SJCRH30 (cell line): ENCODE measurements around the gene LDB1. TPM values are rescaled to one million over a fixed set of nuclear protein-coding genes. Genes with fewer than 3 reads are reported as not detected.

Experiments used
- DNase-seq, 2 experiments: peaks; one replicate each; pipeline ENCODE4 v3.0.0-alpha.2; 2015 to 2020
- H3K27ac ChIP-seq: fragments of 250-450 bp; sonication (Bioruptor Pico); 2 replicates; pipeline ENCODE4 v1.5.1; 2020; ENCODE audit warnings: mild to moderate bottlenecking, moderate library complexity
- H3K27me3 ChIP-seq: fragments of 250-450 bp; sonication (Bioruptor Pico); 2 replicates; pipeline ENCODE4 v1.5.1; 2020; ENCODE audit warnings: mild to moderate bottlenecking, moderate library complexity
- H3K36me3 ChIP-seq: fragments of 250-450 bp; sonication (Bioruptor Pico); 2 replicates; pipeline ENCODE4 v1.5.1; 2020; ENCODE audit warnings: mild to moderate bottlenecking, moderate library complexity
- H3K4me1 ChIP-seq: fragments of 250-450 bp; sonication (Bioruptor Pico); 2 replicates; pipeline ENCODE4 v1.5.1; 2020; ENCODE audit warnings: mild to moderate bottlenecking, moderate library complexity
- H3K4me3 ChIP-seq: fragments of 250-450 bp; sonication (Bioruptor Pico); 2 replicates; pipeline ENCODE4 v1.5.1; 2020; ENCODE audit warnings: mild to moderate bottlenecking, moderate library complexity
- H3K9me3 ChIP-seq: fragments of 250-450 bp; sonication (Bioruptor Pico); replicated peaks from 2 replicates; pipeline ENCODE4 v1.5.1; 2020; ENCODE audit warnings: mild to moderate bottlenecking, moderate library complexity
- total RNA-seq: library from RNA; depleted of rRNA; stranded (reverse); fragments of >200 nt; shearing (Covaris generic); gene quantifications from 2 replicates; pipeline ENCODE4 v1.2.3, GENCODE V29; 2014

LDB1 gene
- total RNA-seq, 1 experiment from 2014 or later = 72.6 TPM

DNA sequence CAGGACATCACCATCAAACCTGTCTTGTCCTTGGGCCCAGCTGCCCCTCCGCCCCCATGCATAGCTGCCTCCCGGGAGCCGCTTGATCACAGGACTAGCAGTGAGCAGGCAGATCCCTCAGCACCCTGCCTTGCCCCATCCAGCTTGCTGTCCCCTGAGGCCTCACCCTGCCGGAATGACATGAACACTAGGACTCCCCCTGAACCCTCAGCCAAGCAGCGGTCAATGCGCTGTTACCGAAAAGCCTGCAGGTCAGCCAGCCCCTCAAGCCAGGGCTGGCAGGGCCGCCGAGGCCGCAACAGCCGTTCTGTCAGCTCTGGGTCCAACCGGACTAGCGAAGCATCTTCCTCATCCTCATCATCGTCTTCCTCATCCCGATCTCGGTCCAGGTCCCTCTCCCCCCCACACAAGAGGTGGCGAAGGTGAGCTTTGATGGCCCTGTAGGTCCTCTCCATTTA lies 26.8 kb upstream of the LDB1 start:
- Histone ChIP-seq H3K4me1 (peaks cover 6% of the 10 kb centered on the region), H3K36me3 (peaks cover 88% of the 10 kb centered on the region), H3K4me3 (no peak overlapping the region), H3K9me3 (no peaks in the 10 kb centered on the region), H3K27me3 (no peaks in the 10 kb centered on the region), H3K27ac (no peak overlapping the region)
- DNase-seq = no peak

DNA sequence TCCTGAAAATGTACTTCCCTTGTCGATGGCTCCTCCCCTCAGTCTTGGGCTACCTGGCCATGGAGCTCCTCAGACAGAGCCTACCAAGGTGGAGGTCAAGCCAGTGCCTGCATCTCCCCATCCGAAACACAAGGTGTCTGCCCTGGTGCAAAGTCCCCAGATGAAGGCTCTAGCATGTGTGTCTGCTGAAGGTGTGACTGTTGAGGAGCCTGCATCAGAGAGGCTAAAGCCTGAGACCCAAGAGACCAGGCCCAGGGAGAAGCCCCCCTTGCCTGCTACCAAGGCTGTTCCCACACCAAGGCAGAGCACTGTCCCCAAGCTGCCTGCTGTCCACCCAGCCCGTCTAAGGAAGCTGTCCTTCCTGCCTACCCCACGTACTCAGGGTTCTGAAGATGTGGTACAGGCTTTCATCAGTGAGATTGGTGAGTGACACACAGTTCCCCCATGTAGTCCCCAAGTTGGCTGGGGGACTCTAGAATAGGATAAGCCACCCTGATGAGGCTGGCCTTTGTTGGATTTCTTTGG lies 21.5 kb upstream of the LDB1 start:
- Histone ChIP-seq H3K27ac (no peak overlapping the region), H3K36me3 (peaks cover 89% of the 10 kb centered on the region), H3K9me3 (no peaks in the 10 kb centered on the region), H3K4me1 (no peaks in the 10 kb centered on the region), H3K4me3 (no peak overlapping the region), H3K27me3 (no peaks in the 10 kb centered on the region)
- no peak for DNase-seq

DNA sequence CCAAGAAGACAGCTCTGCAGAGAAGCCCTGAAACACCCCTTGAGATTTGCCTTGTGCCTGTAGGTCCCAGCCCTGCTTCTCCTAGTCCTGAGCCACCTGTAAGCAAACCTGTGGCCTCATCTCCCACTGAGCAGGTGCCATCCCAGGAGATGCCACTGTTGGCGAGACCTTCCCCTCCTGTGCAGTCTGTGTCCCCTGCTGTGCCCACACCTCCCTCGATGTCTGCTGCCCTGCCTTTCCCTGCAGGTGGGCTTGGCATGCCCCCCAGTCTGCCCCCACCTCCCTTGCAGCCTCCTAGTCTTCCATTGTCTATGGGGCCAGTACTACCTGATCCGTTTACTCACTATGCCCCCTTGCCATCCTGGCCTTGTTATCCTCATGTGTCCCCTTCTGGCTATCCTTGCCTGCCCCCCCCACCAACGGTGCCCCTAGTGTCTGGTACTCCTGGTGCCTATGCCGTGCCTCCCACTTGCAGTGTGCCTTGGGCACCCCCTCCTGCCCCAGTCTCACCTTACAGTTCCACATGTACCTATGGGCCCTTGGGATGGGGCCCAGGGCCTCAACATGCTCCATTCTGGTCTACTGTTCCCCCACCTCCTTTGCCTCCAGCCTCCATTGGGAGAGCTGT lies 20.9 kb upstream of the LDB1 start:
- Histone ChIP-seq H3K9me3 (no peaks in the 10 kb centered on the region), H3K27me3 (no peaks in the 10 kb centered on the region), H3K27ac (no peak overlapping the region), H3K4me1 (peaks cover 2% of the 10 kb centered on the region; the same call in 1 of the 2 replicates), H3K4me3 (no peak overlapping the region), H3K36me3 (peaks cover 83% of the 10 kb centered on the region)
- no peak for DNase-seq

DNA sequence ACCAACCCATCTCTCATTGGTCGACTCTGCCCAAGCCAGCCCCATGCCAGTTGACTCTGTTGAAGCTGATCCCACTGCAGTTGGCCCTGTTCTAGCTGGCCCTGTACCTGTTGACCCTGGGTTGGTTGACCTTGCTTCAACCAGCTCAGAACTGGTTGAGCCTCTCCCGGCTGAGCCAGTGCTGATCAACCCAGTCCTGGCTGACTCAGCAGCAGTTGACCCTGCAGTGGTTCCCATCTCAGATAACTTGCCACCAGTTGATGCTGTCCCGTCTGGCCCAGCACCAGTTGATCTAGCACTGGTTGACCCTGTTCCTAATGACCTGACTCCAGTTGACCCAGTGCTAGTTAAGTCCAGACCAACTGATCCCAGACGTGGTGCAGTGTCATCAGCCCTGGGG lies 20.1 kb upstream of the LDB1 start:
- Histone ChIP-seq H3K9me3 (no peaks in the 10 kb centered on the region), H3K4me3 (no peak overlapping the region), H3K27me3 (no peaks in the 10 kb centered on the region), H3K4me1 (peaks cover 9% of the 10 kb centered on the region; the same call in 1 of the 2 replicates), H3K36me3 (peaks cover 84% of the 10 kb centered on the region), H3K27ac (no peak overlapping the region)
- no peak for DNase-seq

DNA sequence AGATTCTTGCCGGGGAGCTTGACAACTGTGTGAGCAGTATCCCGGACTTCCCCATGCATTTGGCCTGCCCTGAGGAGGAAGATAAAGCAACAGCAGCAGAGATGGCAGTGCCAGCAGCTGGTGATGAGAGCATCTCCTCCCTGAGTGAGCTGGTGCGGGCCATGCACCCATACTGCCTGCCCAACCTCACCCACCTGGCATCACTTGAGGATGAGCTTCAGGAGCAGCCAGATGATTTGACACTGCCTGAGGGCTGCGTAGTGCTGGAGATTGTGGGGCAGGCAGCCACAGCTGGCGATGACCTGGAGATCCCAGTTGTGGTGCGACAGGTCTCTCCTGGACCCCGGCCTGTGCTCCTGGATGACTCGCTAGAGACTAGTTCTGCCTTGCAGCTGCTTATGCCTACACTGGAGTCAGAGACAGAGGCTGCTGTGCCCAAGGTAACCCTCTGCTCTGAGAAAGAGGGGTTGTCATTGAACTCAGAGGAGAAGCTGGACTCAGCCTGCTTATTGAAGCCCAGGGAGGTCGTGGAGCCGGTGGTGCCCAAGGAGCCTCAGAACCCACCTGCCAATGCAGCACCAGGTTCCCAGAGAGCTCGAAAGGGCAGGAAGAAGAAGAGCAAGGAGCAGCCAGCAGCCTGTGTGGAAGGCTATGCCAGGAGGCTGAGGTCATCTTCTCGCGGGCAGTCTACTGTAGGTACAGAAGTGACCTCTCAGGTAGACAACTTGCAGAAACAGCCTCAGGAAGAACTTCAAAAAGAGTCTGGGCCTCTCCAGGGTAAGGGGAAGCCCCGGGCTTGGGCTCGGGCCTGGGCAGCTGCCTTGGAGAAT lies 19.3 kb upstream of the LDB1 start:
- peaks cover 82% of the 10 kb centered on the region for H3K36me3 ChIP-seq
- H3K27ac ChIP-seq = no peak overlapping the region
- H3K4me1 ChIP-seq = peaks cover 16% of the 10 kb centered on the region
- H3K9me3 ChIP-seq = no peaks in the 10 kb centered on the region
- H3K27me3 ChIP-seq = no peaks in the 10 kb centered on the region
- no peak overlapping the region for H3K4me3 ChIP-seq
- no peak for DNase-seq

DNA sequence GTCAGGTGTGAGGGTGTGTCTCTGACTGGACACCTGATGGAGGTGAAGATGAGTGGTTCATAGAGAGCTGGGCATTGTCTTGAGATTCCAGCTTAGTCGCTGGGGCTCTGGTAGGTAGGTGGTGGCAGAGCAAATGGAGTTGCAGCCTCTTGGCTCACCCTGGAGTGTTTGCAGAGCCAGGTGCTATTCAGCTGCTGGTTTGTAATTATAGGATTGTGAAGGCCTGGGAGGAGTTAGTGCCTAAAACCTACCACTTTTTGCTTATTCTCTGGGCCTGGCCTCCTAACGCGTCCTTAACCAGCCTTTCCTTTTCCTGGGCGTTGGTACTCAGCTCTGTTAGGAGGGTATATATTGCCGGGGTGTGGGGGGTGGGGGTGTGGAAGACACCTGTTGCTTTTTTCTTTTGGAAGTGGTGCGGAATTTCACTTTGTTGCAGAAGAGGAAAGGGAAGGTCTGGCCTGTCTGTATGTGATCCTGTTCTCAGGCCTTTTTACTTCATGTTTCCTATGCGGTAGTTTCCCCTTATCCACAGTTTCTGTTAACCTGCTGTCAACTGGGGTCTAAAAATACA lies 15.9 kb upstream of the LDB1 start:
- Histone ChIP-seq H3K27me3 (no peaks in the 10 kb centered on the region), H3K4me1 (peaks cover 18% of the 10 kb centered on the region), H3K27ac (no peak overlapping the region), H3K9me3 (no peaks in the 10 kb centered on the region), H3K36me3 (peaks cover 50% of the 10 kb centered on the region), H3K4me3 (no peak overlapping the region)
- no peak for DNase-seq

DNA sequence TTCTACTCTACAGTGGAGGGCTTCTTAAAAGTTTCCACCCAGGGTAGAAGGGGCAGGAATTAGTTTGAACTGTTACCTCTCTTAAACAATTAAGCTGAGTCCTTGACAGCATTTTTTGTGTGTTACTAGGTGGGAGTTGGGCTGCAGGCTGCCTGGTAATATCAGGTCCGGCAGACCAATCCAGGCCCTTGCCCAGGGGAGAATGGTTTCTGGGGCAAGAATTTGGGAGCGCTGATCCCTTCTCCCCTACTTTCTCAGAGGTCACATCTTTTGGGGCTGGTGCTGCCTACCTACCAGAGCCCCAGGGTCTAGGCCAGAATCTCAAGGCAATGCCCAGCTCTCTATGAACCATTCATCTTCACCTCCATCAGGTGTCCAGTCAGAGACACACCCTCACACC lies 14.2 kb upstream of the LDB1 start:
- Histone ChIP-seq H3K36me3 (peaks cover 33% of the 10 kb centered on the region), H3K4me1 (peaks cover 18% of the 10 kb centered on the region), H3K27ac (no peak overlapping the region), H3K27me3 (no peaks in the 10 kb centered on the region), H3K9me3 (no peaks in the 10 kb centered on the region), H3K4me3 (peak overlapping the region; percentile 91)
- no peak for DNase-seq

DNA sequence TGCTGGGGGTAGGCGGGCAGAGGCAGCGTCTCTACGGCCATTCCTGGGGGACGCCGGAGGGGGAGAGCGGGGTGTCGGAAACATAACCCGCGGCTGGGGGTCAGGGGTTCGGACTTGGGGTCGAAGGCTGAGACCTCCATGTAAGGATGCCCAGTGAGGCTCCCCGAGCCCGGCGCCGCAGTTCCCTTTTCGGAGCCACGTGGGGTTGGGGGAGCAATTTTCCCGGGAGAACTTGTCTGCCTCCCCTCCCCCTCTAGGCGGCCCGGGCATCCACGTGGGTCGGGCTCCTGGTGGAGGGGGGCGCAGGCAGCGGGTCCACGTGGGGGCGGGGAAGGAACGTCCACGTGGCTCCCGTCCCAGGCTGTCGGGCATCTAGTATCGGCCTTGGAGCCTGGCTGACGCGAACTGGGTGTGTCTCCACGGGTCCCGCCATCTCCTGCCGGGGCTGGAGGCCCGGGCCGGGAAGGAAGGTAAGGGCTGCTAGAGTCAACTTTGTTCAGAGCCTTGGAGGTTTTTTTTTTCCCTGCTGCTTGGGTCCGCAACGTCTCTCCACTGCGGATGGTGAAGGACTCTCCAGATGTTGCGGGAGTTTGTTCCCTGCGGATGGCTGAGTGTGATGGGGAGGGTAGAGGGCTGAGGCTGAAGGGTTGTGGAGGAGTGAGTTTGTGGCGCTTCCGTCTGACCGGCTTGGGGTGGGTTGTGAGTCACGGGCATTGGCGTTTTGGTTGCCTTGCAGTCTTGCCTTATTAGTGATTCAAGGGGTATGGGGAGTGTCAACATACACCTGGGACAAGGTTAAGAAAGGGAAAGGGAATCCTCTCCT lies 13.4 kb upstream of the LDB1 start:
- H3K4me3 ChIP-seq = peak overlapping the region; percentile 91
- H3K9me3 ChIP-seq = no peaks in the 10 kb centered on the region
- DNase-seq = peak; percentile 92 to 94
- no peaks in the 10 kb centered on the region for H3K27me3 ChIP-seq
- peak overlapping the region; percentile 93 for H3K27ac ChIP-seq
- H3K4me1 ChIP-seq = peaks cover 18% of the 10 kb centered on the region
- H3K36me3 ChIP-seq = peaks cover 25% of the 10 kb centered on the region

DNA sequence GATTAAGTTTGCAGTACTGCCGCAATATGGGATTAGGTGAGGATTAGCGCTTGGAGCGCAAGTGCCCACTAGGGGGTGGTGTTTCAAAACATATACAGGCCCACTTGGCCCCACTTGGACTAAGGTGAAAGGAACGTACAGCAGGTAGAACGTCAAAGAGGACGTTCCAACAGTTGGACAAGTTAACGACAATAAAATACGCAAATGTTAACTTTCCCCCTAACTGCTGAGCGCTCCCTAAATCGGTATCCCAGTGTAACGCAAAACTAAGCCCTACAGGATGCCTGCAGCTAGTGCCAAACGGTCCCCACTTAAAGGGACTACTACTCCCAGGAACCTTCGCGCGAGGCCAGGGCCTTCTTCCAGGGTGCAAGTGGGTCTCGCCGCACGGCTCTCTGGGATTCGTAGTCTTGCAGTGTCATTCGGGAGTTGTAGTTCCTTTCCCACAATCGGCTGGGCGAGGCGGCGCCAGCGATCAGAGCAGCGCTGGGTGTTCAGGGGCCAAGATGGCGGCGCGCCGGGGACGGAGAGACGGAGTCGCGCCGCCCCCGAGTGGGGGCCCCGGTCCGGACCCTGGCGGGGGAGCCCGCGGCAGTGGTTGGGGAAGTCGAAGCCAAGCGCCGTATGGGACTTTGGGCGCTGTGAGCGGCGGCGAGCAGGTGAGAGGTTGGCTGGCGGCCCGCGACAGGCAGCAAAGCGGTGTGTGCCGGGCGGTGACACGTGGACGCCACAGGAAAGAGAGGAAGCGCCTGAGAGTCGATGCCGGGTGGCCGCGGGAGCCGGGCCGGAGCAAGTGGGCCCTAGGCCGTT lies 12.6 kb upstream of the LDB1 start, which contains the start of gene PPRC1:
TSS of gene PPRC1 (plus strand) at position 478 of the 810 bp plus-strand sequence. CDS start at position 507, 29 bp downstream.
- Histone ChIP-seq H3K9me3 (no peaks in the 10 kb centered on the region), H3K27ac (peak within 1 kb of the TSS; percentile 93), H3K36me3 (peaks cover 17% of the 10 kb centered on the region), H3K4me3 (peak within 1 kb of the TSS; percentile 91), H3K4me1 (peaks cover 18% of the 10 kb centered on the region), H3K27me3 (no peaks in the 10 kb centered on the region)
- peak; percentile 100 for DNase-seq

DNA sequence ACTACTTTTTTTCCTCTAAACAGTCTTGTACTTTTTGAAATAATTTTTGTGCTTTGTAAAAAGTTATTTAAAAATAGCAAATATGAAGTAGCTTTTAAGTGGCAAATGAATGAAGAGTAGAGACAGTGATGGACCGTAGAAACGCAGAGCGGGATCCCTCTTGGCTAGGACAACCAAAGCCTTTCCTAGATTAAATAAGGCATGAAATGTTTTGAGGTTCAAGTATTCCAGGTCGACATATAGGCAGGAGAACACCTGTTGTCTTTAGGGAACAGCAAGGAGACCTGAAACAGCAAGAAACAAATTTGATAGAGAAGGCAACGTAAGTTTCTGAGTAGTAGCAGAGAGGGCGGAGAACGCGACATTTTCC lies 12.0 kb upstream of the LDB1 start:
- Histone ChIP-seq H3K9me3 (no peaks in the 10 kb centered on the region), H3K27ac (no peak overlapping the region), H3K4me3 (peak overlapping the region; percentile 91), H3K4me1 (peaks cover 18% of the 10 kb centered on the region), H3K36me3 (peaks cover 12% of the 10 kb centered on the region), H3K27me3 (no peaks in the 10 kb centered on the region)
- DNase-seq = no peak

DNA sequence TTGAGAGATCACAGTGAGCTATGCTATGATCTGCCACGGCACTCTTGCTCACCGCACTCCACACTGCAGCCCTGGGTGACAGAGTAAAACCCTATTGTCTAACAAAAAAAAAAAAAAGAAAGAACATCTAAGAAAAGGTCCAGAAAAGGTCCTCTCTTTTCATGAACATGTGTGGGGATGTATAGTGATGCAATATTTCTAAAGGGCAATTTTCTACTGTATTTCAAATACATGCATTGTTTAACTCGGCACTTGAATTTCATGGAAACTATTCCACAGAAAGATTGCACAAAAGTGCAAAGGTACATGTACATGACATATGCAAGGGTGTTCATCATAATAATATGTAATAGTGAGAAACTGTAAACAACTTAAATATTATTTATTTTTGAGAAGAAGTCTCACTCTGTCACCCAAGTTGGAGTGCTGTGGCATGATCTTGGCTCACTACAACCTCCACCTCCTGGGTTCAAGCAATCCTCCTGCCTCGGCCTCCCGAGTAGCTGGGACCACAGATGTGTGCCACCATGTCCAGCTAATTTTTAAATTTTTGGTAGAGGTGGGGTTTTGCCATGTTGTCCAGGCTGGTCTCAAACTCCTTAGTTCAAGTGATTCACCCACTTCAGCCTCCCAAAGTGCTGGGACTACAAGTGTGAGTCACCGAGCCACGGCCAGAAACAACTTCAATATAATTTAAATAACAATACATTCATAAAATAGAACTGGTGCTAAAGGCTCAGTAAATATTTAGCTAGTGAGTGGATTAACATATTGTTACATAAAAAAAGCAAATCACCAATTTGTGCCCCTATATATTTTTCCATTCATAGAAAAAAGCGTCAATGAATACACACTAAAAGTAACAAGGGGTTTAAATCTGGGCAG lies 11.4 kb upstream of the LDB1 start:
- Histone ChIP-seq H3K4me1 (peaks cover 18% of the 10 kb centered on the region), H3K27ac (no peak overlapping the region), H3K4me3 (no peak overlapping the region), H3K27me3 (no peaks in the 10 kb centered on the region), H3K9me3 (no peaks in the 10 kb centered on the region), H3K36me3 (peaks cover 12% of the 10 kb centered on the region)
- DNase-seq = no peak

DNA sequence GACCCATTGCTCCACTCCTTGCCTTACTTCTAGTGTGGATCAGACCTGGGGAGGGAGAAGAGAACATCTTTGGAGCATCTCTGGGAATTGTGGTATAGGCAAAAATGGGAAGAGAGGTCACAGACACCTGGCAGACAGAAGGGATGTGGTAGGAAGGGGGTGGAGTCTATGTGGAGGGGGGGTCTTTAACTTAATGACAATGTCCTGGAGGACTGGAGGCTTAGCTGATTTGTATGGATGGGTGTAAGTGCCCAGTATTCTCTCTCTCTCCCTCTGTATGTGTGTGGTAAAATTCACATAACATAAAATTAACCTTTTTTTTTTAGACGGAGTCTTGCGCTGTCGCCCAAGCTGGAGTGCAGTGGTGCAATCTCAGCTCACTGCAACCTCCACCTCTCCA lies 3.1 kb upstream of the LDB1 start:
- Histone ChIP-seq H3K4me1 (peaks cover 15% of the 10 kb centered on the region), H3K9me3 (no peaks in the 10 kb centered on the region), H3K36me3 (no peaks in the 10 kb centered on the region), H3K4me3 (no peak overlapping the region), H3K27me3 (no peaks in the 10 kb centered on the region), H3K27ac (no peak overlapping the region)
- DNase-seq = no peak

DNA sequence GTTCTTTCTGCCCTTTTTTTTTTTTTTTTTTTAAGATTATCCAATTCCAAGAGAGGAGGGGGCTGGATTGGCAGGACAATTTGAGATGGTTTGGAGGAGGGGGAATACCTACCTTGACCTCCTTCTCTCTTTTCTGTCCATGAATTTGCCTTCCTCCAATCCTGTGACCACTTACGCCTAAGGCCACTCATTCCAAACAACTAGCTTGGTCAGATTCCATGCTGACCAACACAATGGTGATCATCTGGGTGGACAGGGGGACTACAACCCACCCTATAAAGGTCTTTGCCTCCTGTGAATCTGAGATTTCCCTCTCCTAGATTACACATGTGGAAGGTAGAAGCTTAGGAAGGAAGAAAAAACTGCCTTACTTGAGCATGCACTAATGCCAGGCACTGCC lies 2.3 kb upstream of the LDB1 start:
- no peaks in the 10 kb centered on the region for H3K9me3 ChIP-seq
- no peaks in the 10 kb centered on the region for H3K36me3 ChIP-seq
- no peak overlapping the region for H3K4me3 ChIP-seq
- peaks cover 23% of the 10 kb centered on the region for H3K4me1 ChIP-seq
- H3K27ac ChIP-seq = no peak overlapping the region
- H3K27me3 ChIP-seq = no peaks in the 10 kb centered on the region
- no peak for DNase-seq
